ENCODE data around the gene GLCE.
"Not testable (repeated sequence)": the region's sequence is repeated elsewhere in the genome, so short reads cannot be mapped to it uniquely, and the experiment has no call there.

The GLCE gene

GRCh38 chr15:69298697-69299441 lies 138.4 kb downstream of the GLCE start, which contains the start of gene PAQR5:
Gene PAQR5, plus strand, starts transcription at chr15:69298912. Its CDS starts 61,169 bp downstream, at chr15:69360081.
- Histone ChIP-seq H3K9me3 (ENCODE audit: control insufficient read depth, insufficient read depth, low read length) (no peaks in the 10 kb centered on the region), H3K36me3 (ENCODE audit: control insufficient read depth, insufficient read depth, low read length) (no peaks in the 10 kb centered on the region), H3K4me1 (ENCODE audit: control insufficient read depth, insufficient read depth, low read length) (no peaks in the 10 kb centered on the region), H3K4me3 (ENCODE audit: low read depth, low read length) (peak within 1 kb of the TSS; percentile 58), H3K9ac (ENCODE audit: low read depth, low read length) (peak within 1 kb of the TSS; percentile 37), H3K27me3 (ENCODE audit: control insufficient read depth, insufficient read depth, low read length) (peaks cover 35% of the 10 kb centered on the region)

- Histone ChIP-seq H3K9ac (ENCODE audit: low read depth, low read length) (no peak overlapping the region), H3K4me1 (ENCODE audit: control insufficient read depth, insufficient read depth, low read length) (no peaks in the 10 kb centered on the region), H3K4me3 (ENCODE audit: low read depth, low read length) (peak overlapping the region; percentile 58)
Observed at GRCh38 chr15:69299451-69299886, 139.0 kb downstream of the GLCE start.

GRCh38 chr15:69299943-69300588 lies 139.6 kb downstream of the GLCE start:
- H3K27me3 ChIP-seq (ENCODE audit: control insufficient read depth, insufficient read depth, low read length) = peaks cover 33% of the 10 kb centered on the region
- peak overlapping the region; percentile 58 for H3K4me3 ChIP-seq (ENCODE audit: low read depth, low read length)
- no peak overlapping the region for H3K9ac ChIP-seq (ENCODE audit: low read depth, low read length)
- H3K4me1 ChIP-seq (ENCODE audit: control insufficient read depth, insufficient read depth, low read length) = no peaks in the 10 kb centered on the region
- no peaks in the 10 kb centered on the region for H3K9me3 ChIP-seq (ENCODE audit: control insufficient read depth, insufficient read depth, low read length)
- peaks cover 3% of the 10 kb centered on the region for H3K36me3 ChIP-seq (ENCODE audit: control insufficient read depth, insufficient read depth, low read length)

More at GRCh38 chr15:69299451-69299886, 139.0 kb downstream of the GLCE start:
- Histone ChIP-seq H3K9me3 (ENCODE audit: control insufficient read depth, insufficient read depth, low read length) (no peaks in the 10 kb centered on the region), H3K27me3 (ENCODE audit: control insufficient read depth, insufficient read depth, low read length) (peaks cover 35% of the 10 kb centered on the region), H3K36me3 (ENCODE audit: control insufficient read depth, insufficient read depth, low read length) (no peaks in the 10 kb centered on the region)

- not testable (repeated sequence) for H3K4me3 ChIP-seq (ENCODE audit: low read depth, low read length); H3K9me3 ChIP-seq (ENCODE audit: control insufficient read depth, insufficient read depth, low read length); H3K4me1 ChIP-seq (ENCODE audit: control insufficient read depth, insufficient read depth, low read length); H3K36me3 ChIP-seq (ENCODE audit: control insufficient read depth, insufficient read depth, low read length); H3K9ac ChIP-seq (ENCODE audit: low read depth, low read length)
- H3K27me3 ChIP-seq (ENCODE audit: control insufficient read depth, insufficient read depth, low read length) = peaks cover 33% of the 10 kb centered on the region
Observed at GRCh38 chr15:69301101-69301500, 140.7 kb downstream of the GLCE start.

GRCh38 chr15:69302087-69302486 lies 141.7 kb downstream of the GLCE start:
- H3K27me3 ChIP-seq (ENCODE audit: control insufficient read depth, insufficient read depth, low read length) = peaks cover 30% of the 10 kb centered on the region
- not testable (repeated sequence) for H3K4me1 ChIP-seq (ENCODE audit: control insufficient read depth, insufficient read depth, low read length); H3K9me3 ChIP-seq (ENCODE audit: control insufficient read depth, insufficient read depth, low read length); H3K4me3 ChIP-seq (ENCODE audit: low read depth, low read length); H3K9ac ChIP-seq (ENCODE audit: low read depth, low read length); H3K36me3 ChIP-seq (ENCODE audit: control insufficient read depth, insufficient read depth, low read length)

- H3K9me3 ChIP-seq (ENCODE audit: control insufficient read depth, insufficient read depth, low read length) = no peaks in the 10 kb centered on the region
- peaks cover 22% of the 10 kb centered on the region for H3K27me3 ChIP-seq (ENCODE audit: control insufficient read depth, insufficient read depth, low read length)
- no peak overlapping the region for H3K4me3 ChIP-seq (ENCODE audit: low read depth, low read length)
- peaks cover 3% of the 10 kb centered on the region for H3K36me3 ChIP-seq (ENCODE audit: control insufficient read depth, insufficient read depth, low read length)
- no peak overlapping the region for H3K9ac ChIP-seq (ENCODE audit: low read depth, low read length)
- H3K4me1 ChIP-seq (ENCODE audit: control insufficient read depth, insufficient read depth, low read length) = peaks cover 3% of the 10 kb centered on the region
Observed at GRCh38 chr15:69302929-69303328, 142.5 kb downstream of the GLCE start.

GRCh38 chr15:69303337-69304181 lies 143.1 kb downstream of the GLCE start:
- H3K27me3 ChIP-seq (ENCODE audit: control insufficient read depth, insufficient read depth, low read length) = peaks cover 16% of the 10 kb centered on the region

GRCh38 chr15:69304182-69304545 lies 143.7 kb downstream of the GLCE start:
- Histone ChIP-seq H3K4me3 (ENCODE audit: low read depth, low read length) (no peak overlapping the region), H3K9ac (ENCODE audit: low read depth, low read length) (no peak overlapping the region), H3K9me3 (ENCODE audit: control insufficient read depth, insufficient read depth, low read length) (no peaks in the 10 kb centered on the region), H3K27me3 (ENCODE audit: control insufficient read depth, insufficient read depth, low read length) (peaks cover 16% of the 10 kb centered on the region), H3K4me1 (ENCODE audit: control insufficient read depth, insufficient read depth, low read length) (peaks cover 3% of the 10 kb centered on the region), H3K36me3 (ENCODE audit: control insufficient read depth, insufficient read depth, low read length) (peaks cover 3% of the 10 kb centered on the region)

More at GRCh38 chr15:69303337-69304181, 143.1 kb downstream of the GLCE start:
- H3K4me3 ChIP-seq (ENCODE audit: low read depth, low read length) = no peak overlapping the region
- peaks cover 3% of the 10 kb centered on the region for H3K4me1 ChIP-seq (ENCODE audit: control insufficient read depth, insufficient read depth, low read length)
- no peaks in the 10 kb centered on the region for H3K9me3 ChIP-seq (ENCODE audit: control insufficient read depth, insufficient read depth, low read length)
- H3K9ac ChIP-seq (ENCODE audit: low read depth, low read length) = no peak overlapping the region
- H3K36me3 ChIP-seq (ENCODE audit: control insufficient read depth, insufficient read depth, low read length) = peaks cover 3% of the 10 kb centered on the region

GRCh38 chr15:69305204-69305931 lies 144.9 kb downstream of the GLCE start:
- Histone ChIP-seq H3K9ac (ENCODE audit: low read depth, low read length) (no peak overlapping the region), H3K36me3 (ENCODE audit: control insufficient read depth, insufficient read depth, low read length) (peaks cover 3% of the 10 kb centered on the region), H3K9me3 (ENCODE audit: control insufficient read depth, insufficient read depth, low read length) (no peaks in the 10 kb centered on the region), H3K4me1 (ENCODE audit: control insufficient read depth, insufficient read depth, low read length) (peaks cover 3% of the 10 kb centered on the region), H3K4me3 (ENCODE audit: low read depth, low read length) (no peak overlapping the region), H3K27me3 (ENCODE audit: control insufficient read depth, insufficient read depth, low read length) (peaks cover 5% of the 10 kb centered on the region)

- H3K9ac ChIP-seq (ENCODE audit: low read depth, low read length) = no peak overlapping the region
- peaks cover 3% of the 10 kb centered on the region for H3K36me3 ChIP-seq (ENCODE audit: control insufficient read depth, insufficient read depth, low read length)
- H3K9me3 ChIP-seq (ENCODE audit: control insufficient read depth, insufficient read depth, low read length) = no peaks in the 10 kb centered on the region
- peaks cover 3% of the 10 kb centered on the region for H3K4me1 ChIP-seq (ENCODE audit: control insufficient read depth, insufficient read depth, low read length)
- no peak overlapping the region for H3K4me3 ChIP-seq (ENCODE audit: low read depth, low read length)
- H3K27me3 ChIP-seq (ENCODE audit: control insufficient read depth, insufficient read depth, low read length) = peaks cover 5% of the 10 kb centered on the region
Observed at GRCh38 chr15:69305933-69306568, 145.6 kb downstream of the GLCE start.

- no peak overlapping the region for H3K4me3 ChIP-seq (ENCODE audit: low read depth, low read length)
- peaks cover 3% of the 10 kb centered on the region for H3K36me3 ChIP-seq (ENCODE audit: control insufficient read depth, insufficient read depth, low read length)
- H3K9ac ChIP-seq (ENCODE audit: low read depth, low read length) = no peak overlapping the region
- H3K4me1 ChIP-seq (ENCODE audit: control insufficient read depth, insufficient read depth, low read length) = peaks cover 3% of the 10 kb centered on the region
- no peaks in the 10 kb centered on the region for H3K27me3 ChIP-seq (ENCODE audit: control insufficient read depth, insufficient read depth, low read length)
- H3K9me3 ChIP-seq (ENCODE audit: control insufficient read depth, insufficient read depth, low read length) = no peaks in the 10 kb centered on the region
Observed at GRCh38 chr15:69307939-69308338, 147.5 kb downstream of the GLCE start.

Measured in iPS-15b (cell line).